HG03103 (cell line): Measurements from ENCODE around the gene MAD2L1.

Source experiments
- ATAC-seq: cut with Tn5 transposase; IDR thresholded peaks from one replicate; pipeline ENCODE4 v1.9.1; 2021; ENCODE audit warnings: low read depth; ENCODE audit not compliant: unreplicated experiment

Gene MAD2L1

DNA sequence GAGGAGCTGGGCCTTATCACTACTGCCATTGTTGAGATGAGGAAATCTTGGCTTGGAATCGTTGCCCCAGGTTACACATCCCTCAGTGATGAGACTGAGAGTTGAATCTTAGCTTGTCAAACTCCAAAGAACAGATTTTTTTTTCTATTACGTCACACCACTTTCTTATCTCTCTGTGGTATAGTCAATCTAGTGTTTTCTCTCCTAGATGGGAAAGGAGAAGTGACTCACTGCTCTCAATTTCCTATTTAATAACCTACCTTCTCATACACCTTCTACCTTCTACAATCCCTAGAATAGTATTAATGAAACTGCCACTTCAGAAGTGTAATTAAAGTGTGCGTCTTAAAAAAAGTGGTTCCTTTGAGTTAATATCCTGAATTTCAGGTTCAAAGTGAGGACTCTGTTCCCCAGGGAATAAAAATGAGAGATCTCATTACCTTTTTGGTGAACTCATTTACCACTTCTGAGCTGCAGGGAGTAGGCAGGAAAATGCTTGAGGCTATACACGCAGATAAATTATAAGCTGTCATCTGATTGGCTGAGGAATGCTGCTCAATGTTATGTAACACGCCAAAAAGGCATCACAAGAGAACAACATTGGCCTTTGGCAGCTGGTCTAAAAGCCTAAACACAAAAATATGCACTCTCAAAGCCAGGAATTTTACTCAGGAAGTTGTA is 59.3 kb downstream of the MAD2L1 start:
- peak; percentile 61 for ATAC-seq
